Neural progenitor cell (in vitro differentiated cells): ENCODE data around the gene TXN2.

Experiments
- CTCF ChIP-seq: fragments of 200-600 bp; sonication (generic); IDR thresholded peaks from 2 replicates; pipeline ENCODE4 v1.5.1; 2017; ENCODE audit warnings: antibody characterized with exemption, mild to moderate bottlenecking
- EZH2 ChIP-seq: fragments of 200-600 bp; sonication (generic); IDR thresholded peaks from 2 replicates; pipeline ENCODE4 v1.6.1; 2017; ENCODE audit warnings: antibody characterized with exemption, mild to moderate bottlenecking, moderate library complexity
- EZH2phosphoT487 ChIP-seq: fragments of 200-600 bp; sonication (generic); IDR thresholded peaks from 2 replicates; pipeline ENCODE4 v1.6.1; 2017; ENCODE audit warnings: antibody characterized with exemption

- no peak for TF ChIP-seq CTCF
- no peak for TF ChIP-seq EZH2
- TF ChIP-seq EZH2phosphoT487: no peak
These were observed 57.7 kb downstream of the TXN2 start for GRCh38 chr22:36423461-36424404.
